ENCODE measurements around the gene MAGEF1.

DNA sequence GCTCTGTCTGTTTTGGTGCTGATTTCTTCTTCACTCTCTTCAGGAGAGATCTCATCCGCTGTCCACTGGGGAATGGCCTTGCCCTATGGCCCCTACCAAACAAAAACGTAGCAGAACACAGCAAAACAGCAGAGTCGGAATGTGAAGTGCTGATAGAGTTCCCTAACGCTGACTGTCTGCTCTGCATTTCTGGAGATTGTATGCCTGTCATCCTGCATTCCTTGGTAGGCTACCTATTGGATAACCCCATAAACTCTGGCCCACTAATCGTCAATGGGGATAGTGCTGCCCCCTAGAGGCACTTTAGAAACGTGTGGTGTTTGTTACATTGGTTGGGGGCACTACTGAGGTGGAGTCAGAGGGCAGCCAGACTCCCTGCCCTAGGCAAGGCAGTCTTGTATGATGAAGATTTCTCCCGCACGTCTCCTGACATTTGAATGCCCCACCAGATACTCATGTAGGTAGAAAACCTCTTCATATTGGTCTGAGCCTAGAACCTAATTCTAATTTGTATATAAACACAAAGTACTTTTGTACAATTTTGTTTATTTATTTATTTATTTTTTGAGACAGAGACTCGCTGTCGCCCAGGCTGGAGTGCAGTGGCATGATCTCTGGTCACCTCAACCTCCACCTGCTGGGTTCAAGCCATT is 15.6 kb upstream of the MAGEF1 start:
- no peak for TF ChIP-seq EZH2 (IDR thresholded peaks at IDR 0.05; ENCODE audit: borderline replicate concordance, insufficient read depth, low read depth, low read length, poor library complexity, severe bottlenecking)
- TF ChIP-seq, protein P1, sequence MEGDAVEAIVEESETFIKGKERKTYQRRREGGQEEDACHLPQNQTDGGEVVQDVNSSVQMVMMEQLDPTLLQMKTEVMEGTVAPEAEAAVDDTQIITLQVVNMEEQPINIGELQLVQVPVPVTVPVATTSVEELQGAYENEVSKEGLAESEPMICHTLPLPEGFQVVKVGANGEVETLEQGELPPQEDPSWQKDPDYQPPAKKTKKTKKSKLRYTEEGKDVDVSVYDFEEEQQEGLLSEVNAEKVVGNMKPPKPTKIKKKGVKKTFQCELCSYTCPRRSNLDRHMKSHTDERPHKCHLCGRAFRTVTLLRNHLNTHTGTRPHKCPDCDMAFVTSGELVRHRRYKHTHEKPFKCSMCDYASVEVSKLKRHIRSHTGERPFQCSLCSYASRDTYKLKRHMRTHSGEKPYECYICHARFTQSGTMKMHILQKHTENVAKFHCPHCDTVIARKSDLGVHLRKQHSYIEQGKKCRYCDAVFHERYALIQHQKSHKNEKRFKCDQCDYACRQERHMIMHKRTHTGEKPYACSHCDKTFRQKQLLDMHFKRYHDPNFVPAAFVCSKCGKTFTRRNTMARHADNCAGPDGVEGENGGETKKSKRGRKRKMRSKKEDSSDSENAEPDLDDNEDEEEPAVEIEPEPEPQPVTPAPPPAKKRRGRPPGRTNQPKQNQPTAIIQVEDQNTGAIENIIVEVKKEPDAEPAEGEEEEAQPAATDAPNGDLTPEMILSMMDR (IDR thresholded peaks at IDR 0.05), result peak; percentile 74
